Pancreas (tissue), 10 donors: Measurements from ENCODE around the gene PCCB. TPM values are rescaled to one million over a fixed set of nuclear protein-coding genes. Genes with fewer than 3 reads are reported as not detected.
A peak's percentile ranks its signal among the peaks of the same experiment; 100 is the strongest.
"Not testable (repeated sequence)": the region's sequence is repeated elsewhere in the genome, so short reads cannot be mapped to it uniquely, and the experiment has no call there.

Experiments used
- ATAC-seq, 4 donors: fragments of 200-7000 bp; cut with Tn5 transposase; one replicate each; pipeline versions ENCODE4 v1.8.0 to v1.9.1; 2020; ENCODE audit warnings: mild to moderate bottlenecking in 4 of 4, moderate library complexity in 4 of 4
- DNase-seq, 6 donors: peaks; one replicate each; pipeline ENCODE4 v3.0.0-alpha.2; 2020
- FAIRE-seq: peaks from 2 replicates; lab custom pipeline; 2012; peaks lifted over from hg19 to GRCh38; lab: Jason Lieb, UNC
- H3K27ac ChIP-seq, 4 donors: fragments of 200-600 bp; sonication (generic); 1 replicate in 3 of 4; 2 replicates in 1 of 4; pipeline versions ENCODE4 v1.5.0 to v1.8.0; 2020
- H3K27me3 ChIP-seq, 4 donors: fragments of 200-600 bp; one replicate each; pipeline ENCODE4 v1.8.0; 2021
- H3K36me3 ChIP-seq, 3 donors: fragments of 200-600 bp; sonication (generic) in 1 of 3; one replicate each; pipeline versions ENCODE4 v1.5.0 to v1.8.0; 2020 to 2021
- H3K4me1 ChIP-seq, 3 donors: fragments of 200-600 bp; one replicate each; pipeline ENCODE4 v1.8.0; 2021
- H3K4me3 ChIP-seq, 4 donors: fragments of 200-600 bp; sonication (generic) in 2 of 4; one replicate each; pipeline versions ENCODE4 v1.5.0 to v1.8.0; 2020 to 2021
- H3K9me3 ChIP-seq, 4 donors: fragments of 200-600 bp; one replicate each; pipeline ENCODE4 v1.8.0; 2021
- CTCF ChIP-seq, 4 donors: fragments of 200-600 bp; sonication (generic) in 3 of 4; IDR thresholded peaks; one replicate each; pipeline versions ENCODE4 v1.5.0 to v1.8.0; 2021; ENCODE audit warnings: antibody characterized with exemption in 4 of 4
- WGBS, 2 donors: extraction: QIAGEN DNeasy Blood & Tissue Kit; methylation state at CpG; one replicate each; pipeline ENCODE4 v1.1.7; 2013; 5-methylcytosine and 5-hydroxymethylcytosine counted together
- intact Hi-C, 3 donors: fragments of 100-400 bp; cut with DNase I; formaldehyde crosslinking; loops; one replicate each; pipeline versions ENCODE4 v1.11.1 to v1.14.2; 2022
- polyA plus RNA-seq, 2 donors: library from polyadenylated mRNA; stranded (reverse); fragments of 200-250 nt; gene quantifications; one replicate each; pipeline ENCODE4 v1.2.3, GENCODE V29; 2013
- total RNA-seq, 6 donors: library from RNA; stranded (reverse); fragmentation: NEBNext Ultra II Directional in 4 of 6; extraction: Animal tissue kit (Norgen Biotek cat#: 25700) in 4 of 6; gene quantifications; one replicate each; pipeline versions ENCODE4 v1.2.1 to v1.2.4, GENCODE V29; 2021 to 2023
- donor health status: healthy with polysubstance abuse.
- donor health status: DM: no; HTN: no; CAD: no; lungs with moderate emphysema.
- donor health status: DM: no; HTN: no; CAD: no.
- donor health status: control.
- donor health status: control.
- donor health status: Bipolar disorder and iron deficiency.
- donor health status: DM: yes; HTN: yes; CAD: no.
- donor health status: DM: no; HTN: no; CAD: no.
- donor health status: DM: no; HTN: no; CAD: no.
- donor health status: DM: yes; HTN: yes; CAD: no.

The PCCB gene
- total and polyA plus RNA-seq, 8 donors = 8.9 to 24.9 (median 14.7) TPM

- FAIRE-seq = no peak
- 92 to 96% methylated on average over 6 of the region's 6 CpGs for WGBS, 2 donors
Measured at GRCh38 chr3:136267235-136267634, 17.1 kb downstream of the PCCB start.

GRCh38 chr3:136270179-136270578 lies 20.0 kb downstream of the PCCB start:
- ATAC-seq (no peak), DNase-seq (no peak), FAIRE-seq (no peak)
- Histone ChIP-seq H3K27me3 (no peaks in the 10 kb centered on the region), H3K9me3 (no peaks in the 10 kb centered on the region), H3K4me3 (no peak overlapping the region), H3K4me1 (no peaks in the 10 kb centered on the region), H3K27ac (no peak overlapping the region), H3K36me3 (no peaks in the 10 kb centered on the region)
- intact Hi-C loops = no loop called here
- WGBS, 2 donors = 97% methylated on average over 5 of the region's 5 CpGs
- TF ChIP-seq CTCF (IDR thresholded peaks at IDR 0.05) = no peak

More at GRCh38 chr3:136267235-136267634, 17.1 kb downstream of the PCCB start:
- Histone ChIP-seq H3K27me3 (no peaks in the 10 kb centered on the region), H3K4me1 (no peaks in the 10 kb centered on the region), H3K27ac (no peak overlapping the region), H3K9me3 (no peaks in the 10 kb centered on the region), H3K36me3 (peaks cover 0 to 6% (median 0%) of the 10 kb centered on the region in 3 donors), H3K4me3 (no peak overlapping the region)
- intact Hi-C loops = no loop called here
- ATAC-seq (no peak), DNase-seq (no peak)
- no peak for TF ChIP-seq CTCF (IDR thresholded peaks at IDR 0.05)

- H3K4me3 ChIP-seq, DNase-seq, H3K27ac ChIP-seq, FAIRE-seq, H3K36me3 ChIP-seq, H3K9me3 ChIP-seq, intact Hi-C loops, H3K4me1 ChIP-seq, ATAC-seq, H3K27me3 ChIP-seq: not testable (repeated sequence)
- 89 to 94% methylated on average over 2 of the region's 2 CpGs for WGBS, 2 donors
Measured at GRCh38 chr3:136271626-136272025, 21.5 kb downstream of the PCCB start.

- intact Hi-C loops = no loop called here
- H3K27me3 ChIP-seq = no peaks in the 10 kb centered on the region
- peaks cover 0 to 6% (median 0%) of the 10 kb centered on the region in 3 donors for H3K4me1 ChIP-seq
- no peak for DNase-seq
- H3K9me3 ChIP-seq = no peaks in the 10 kb centered on the region
- no peak overlapping the region for H3K27ac ChIP-seq
- H3K36me3 ChIP-seq = no peaks in the 10 kb centered on the region
- no peak for TF ChIP-seq CTCF (IDR thresholded peaks at IDR 0.05)
- 97 to 99% methylated on average over 4 of the region's 4 CpGs for WGBS, 2 donors
- FAIRE-seq = no peak
- ATAC-seq = no peak
- no peak overlapping the region for H3K4me3 ChIP-seq
Measured at GRCh38 chr3:136276049-136276755, 26.1 kb downstream of the PCCB start.

- H3K36me3 ChIP-seq = no peaks in the 10 kb centered on the region
- H3K27ac ChIP-seq = peak overlapping the region in 3 of 4 donors; percentile 25 to 27 (median 27)
- WGBS, 2 donors = 37 to 46% methylated on average over 5 of the region's 5 CpGs
- intact Hi-C loops = no loop called here
- peak; percentile 23 to 73 (median 68) for ATAC-seq
- peak in 2 of 6 donors; percentile 15 to 22 for DNase-seq
- no peak for FAIRE-seq
- TF ChIP-seq CTCF (IDR thresholded peaks at IDR 0.05) = no peak
- no peaks in the 10 kb centered on the region for H3K9me3 ChIP-seq
- H3K27me3 ChIP-seq = no peaks in the 10 kb centered on the region
- H3K4me1 ChIP-seq = peaks cover 0 to 6% (median 0%) of the 10 kb centered on the region in 3 donors
- H3K4me3 ChIP-seq = no peak overlapping the region
Measured at GRCh38 chr3:136277115-136277514, 27.0 kb downstream of the PCCB start.
